Choroid plexus epithelial cell (primary cell): ENCODE data around the gene SLITRK6.
A peak's percentile ranks its signal among the peaks of the same experiment; 100 is the strongest.
"Not testable (repeated sequence)": the region's sequence is repeated elsewhere in the genome, so short reads cannot be mapped to it uniquely, and the experiment has no call there.

Experiments used
- DNase-seq: peaks from one replicate; pipeline ENCODE4 v3.0.0-alpha.2; 2010; ENCODE audit warnings: low read depth
- H3K4me3 ChIP-seq: 2 replicates; pipeline ENCODE4 v1.5.1; 2011; ENCODE audit warnings: low read depth, mild to moderate bottlenecking, control low read depth, low read length, moderate library complexity
- CTCF ChIP-seq: conservative IDR thresholded peaks from 2 replicates; pipeline ENCODE4 v1.5.1; 2011; ENCODE audit warnings: low read depth, mild to moderate bottlenecking, control low read depth, inconsistent platforms, low read length, moderate library complexity

SLITRK6 gene

DNA sequence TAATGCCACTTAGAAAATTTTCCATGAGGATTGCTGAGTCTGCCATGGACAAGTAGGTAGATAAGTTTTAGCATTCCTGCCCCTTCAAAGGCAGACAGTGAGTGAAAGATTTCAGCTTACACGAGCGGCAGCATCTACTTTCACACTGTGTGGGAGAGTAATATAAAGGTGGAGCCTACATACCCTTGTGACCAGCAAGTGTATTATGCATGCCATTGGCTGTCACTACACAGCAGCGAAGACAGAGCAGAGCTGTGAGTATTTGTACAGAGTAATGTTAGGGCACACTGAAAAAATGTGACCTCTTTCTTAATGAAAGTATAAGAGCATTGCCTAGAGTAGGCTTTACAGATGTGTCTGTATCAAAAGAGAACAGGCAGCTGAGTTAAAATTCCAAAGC, 14.0 kb downstream of the SLITRK6 start:
- no peak for TF ChIP-seq CTCF
- no peak overlapping the region for H3K4me3 ChIP-seq
- DNase-seq: peak; percentile 6

- peak; percentile 25 for DNase-seq
- no peak for TF ChIP-seq CTCF
- no peak overlapping the region for H3K4me3 ChIP-seq
Observed at GRCh38 chr13:85772367-85772766, 26.9 kb downstream of the SLITRK6 start.

DNA sequence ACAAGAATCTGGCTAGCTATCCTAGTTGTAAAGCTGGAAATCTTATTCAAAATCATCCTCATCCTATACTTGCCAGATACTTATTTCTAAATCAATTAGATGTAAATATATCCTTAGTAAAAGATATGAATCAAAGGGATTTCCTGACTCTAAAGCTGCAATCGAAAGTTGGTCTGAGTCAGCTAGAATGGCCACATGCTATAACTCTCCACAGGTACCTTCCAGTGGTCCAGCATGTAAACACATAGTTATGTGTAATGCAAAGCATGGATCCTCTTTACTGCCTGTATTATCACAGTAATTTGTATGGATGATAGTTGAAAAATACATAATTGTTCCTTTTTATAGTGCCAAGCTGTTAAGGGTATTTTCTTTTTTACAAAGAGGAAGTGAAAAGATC, 27.4 kb downstream of the SLITRK6 start:
- TF ChIP-seq CTCF: no peak

DNA sequence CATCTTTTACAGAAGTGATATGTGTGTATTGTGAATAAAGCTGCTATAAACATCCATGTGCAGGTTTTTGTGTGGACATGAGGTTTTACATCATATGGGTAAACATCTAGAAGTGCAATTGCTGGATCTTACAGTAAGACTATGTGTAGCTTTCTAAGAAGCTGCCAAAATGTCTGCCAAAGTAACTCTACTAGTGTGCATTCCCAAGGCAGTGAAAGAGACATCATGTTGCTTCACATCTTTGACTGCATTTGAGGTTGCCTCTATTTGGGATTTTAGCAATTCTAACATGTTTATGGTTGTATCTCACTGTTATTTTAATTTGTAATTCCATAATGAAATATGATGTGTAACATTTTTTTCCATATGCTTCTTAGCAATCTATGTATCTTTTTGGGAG, 30.3 kb downstream of the SLITRK6 start:
- H3K4me3 ChIP-seq: no peak overlapping the region
- TF ChIP-seq CTCF: no peak
- DNase-seq: no peak

More for the DNA sequence above, 27.4 kb downstream of the SLITRK6 start:
- H3K4me3 ChIP-seq: no peak overlapping the region
- DNase-seq: peak; percentile 41

- peak; percentile 8 for DNase-seq
- TF ChIP-seq CTCF: no peak
- H3K4me3 ChIP-seq: no peak overlapping the region
Observed at GRCh38 chr13:85755123-85755522, 44.1 kb downstream of the SLITRK6 start.

- DNase-seq: not testable (repeated sequence)
Observed at GRCh38 chr13:85743201-85743770, 55.9 kb downstream of the SLITRK6 start.

More at GRCh38 chr13:85743201-85743770, 55.9 kb downstream of the SLITRK6 start:
- not testable (repeated sequence) for H3K4me3 ChIP-seq
